Neural progenitor cell (in vitro differentiated cells): Measurements from ENCODE around the gene TMEM231.

Source experiments
- EZH2 ChIP-seq: fragments of 200-600 bp; sonication (generic); IDR thresholded peaks from 2 replicates; pipeline ENCODE4 v1.6.1; 2017; ENCODE audit warnings: antibody characterized with exemption, mild to moderate bottlenecking, moderate library complexity
- EZH2phosphoT487 ChIP-seq: fragments of 200-600 bp; sonication (generic); IDR thresholded peaks from 2 replicates; pipeline ENCODE4 v1.6.1; 2017; ENCODE audit warnings: antibody characterized with exemption
- TF ChIP-seq, protein P1 (sequence below): fragments of 200-600 bp; sonication (generic); IDR thresholded peaks from 2 replicates; pipeline ENCODE4 v1.5.1; 2017; ENCODE audit warnings: antibody characterized with exemption, mild to moderate bottlenecking

DNA sequence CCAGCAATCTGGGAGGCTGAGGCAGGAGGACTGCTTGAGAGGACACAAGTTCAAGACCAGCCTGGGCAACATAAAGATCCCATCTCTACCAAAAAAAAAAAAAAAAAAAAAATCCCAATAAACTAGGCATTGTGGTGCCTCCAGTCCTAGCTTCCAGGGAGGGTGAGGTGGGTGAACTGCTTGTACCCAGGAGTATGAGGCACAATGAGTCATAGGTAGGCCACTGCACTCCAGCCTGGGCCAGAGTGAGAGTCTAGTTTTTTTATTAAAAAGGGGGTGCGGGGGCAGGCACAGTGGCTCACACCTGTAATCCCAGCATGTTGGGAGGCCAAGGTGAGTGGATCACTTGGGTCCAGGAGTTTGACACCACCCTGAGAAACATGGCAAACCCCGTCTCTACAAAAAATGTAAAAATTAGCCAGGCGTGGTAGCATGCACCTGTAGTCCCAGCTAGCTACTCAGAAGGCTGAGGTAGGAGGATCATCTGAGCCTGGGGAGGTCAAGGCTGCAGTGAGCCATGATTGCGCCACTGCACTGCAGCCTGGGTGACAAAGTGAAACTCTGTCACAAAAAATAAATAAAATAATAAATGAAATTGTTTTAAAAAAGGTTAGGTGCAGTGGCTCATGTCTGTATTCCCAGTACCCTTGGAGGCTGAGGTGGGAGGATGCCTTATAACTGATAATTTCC lies 53.0 kb downstream of the TMEM231 start:
- TF ChIP-seq, protein P1, sequence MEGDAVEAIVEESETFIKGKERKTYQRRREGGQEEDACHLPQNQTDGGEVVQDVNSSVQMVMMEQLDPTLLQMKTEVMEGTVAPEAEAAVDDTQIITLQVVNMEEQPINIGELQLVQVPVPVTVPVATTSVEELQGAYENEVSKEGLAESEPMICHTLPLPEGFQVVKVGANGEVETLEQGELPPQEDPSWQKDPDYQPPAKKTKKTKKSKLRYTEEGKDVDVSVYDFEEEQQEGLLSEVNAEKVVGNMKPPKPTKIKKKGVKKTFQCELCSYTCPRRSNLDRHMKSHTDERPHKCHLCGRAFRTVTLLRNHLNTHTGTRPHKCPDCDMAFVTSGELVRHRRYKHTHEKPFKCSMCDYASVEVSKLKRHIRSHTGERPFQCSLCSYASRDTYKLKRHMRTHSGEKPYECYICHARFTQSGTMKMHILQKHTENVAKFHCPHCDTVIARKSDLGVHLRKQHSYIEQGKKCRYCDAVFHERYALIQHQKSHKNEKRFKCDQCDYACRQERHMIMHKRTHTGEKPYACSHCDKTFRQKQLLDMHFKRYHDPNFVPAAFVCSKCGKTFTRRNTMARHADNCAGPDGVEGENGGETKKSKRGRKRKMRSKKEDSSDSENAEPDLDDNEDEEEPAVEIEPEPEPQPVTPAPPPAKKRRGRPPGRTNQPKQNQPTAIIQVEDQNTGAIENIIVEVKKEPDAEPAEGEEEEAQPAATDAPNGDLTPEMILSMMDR = no peak
- TF ChIP-seq EZH2 (no peak), EZH2phosphoT487 (no peak)
